Erythroblast (primary cell): ENCODE measurements around the gene BSPRY.

Experiments
- GATA1 ChIP-seq: IDR thresholded peaks from 2 replicates; pipeline ENCODE4 v1.6.1; 2011; ENCODE audit warnings: low read depth, mild to moderate bottlenecking, control low read depth, low read length, moderate library complexity
- POLR2A ChIP-seq: IDR thresholded peaks from 2 replicates; pipeline ENCODE4 v1.6.1; 2011; ENCODE audit warnings: mild to moderate bottlenecking, low read length

GRCh38 chr9:113356686-113357292 is 7.4 kb downstream of the BSPRY start:
- no peak for TF ChIP-seq GATA1
- no peak for TF ChIP-seq POLR2A
